HTERT RPE-1 (cell line): ENCODE data around the gene DUSP10.

Experiments used
- in situ Hi-C: fragments of 300-500 bp; cut with MboI; formaldehyde crosslinking; loops from 4 replicates; pipeline ENCODE4 v1.14.3; 2020; ENCODE audit warnings: low sequenced_read_pairs

Gene DUSP10

GRCh38 chr1:221766210-221766609, 24.3 kb upstream of the DUSP10 start:
- in situ Hi-C loops, result no loop called here

GRCh38 chr1:221765527-221765926, 23.6 kb upstream of the DUSP10 start:
- in situ Hi-C loops, result no loop called here

GRCh38 chr1:221762121-221762520, 20.2 kb upstream of the DUSP10 start:
- in situ Hi-C loops, result no loop called here

- in situ Hi-C loops, result no loop called here
These were observed 19.6 kb upstream of the DUSP10 start for GRCh38 chr1:221761354-221762002.

GRCh38 chr1:221760911-221761310, 19.0 kb upstream of the DUSP10 start:
- in situ Hi-C loops, result no loop called here

GRCh38 chr1:221759436-221759835, 17.5 kb upstream of the DUSP10 start:
- in situ Hi-C loops, result no loop called here

GRCh38 chr1:221758455-221758854, 16.6 kb upstream of the DUSP10 start:
- in situ Hi-C loops, result no loop called here

GRCh38 chr1:221756830-221757551, 15.1 kb upstream of the DUSP10 start:
- in situ Hi-C loops, result no loop called here

GRCh38 chr1:221753828-221754188, 11.9 kb upstream of the DUSP10 start:
- in situ Hi-C loops, result no loop called here

- in situ Hi-C loops, result no loop called here
These were observed 9.5 kb upstream of the DUSP10 start for GRCh38 chr1:221751226-221751887.

- in situ Hi-C loops, result no loop called here
These were observed 7.1 kb upstream of the DUSP10 start for GRCh38 chr1:221748981-221749380.

- in situ Hi-C loops, result no loop called here
These were observed 6.0 kb upstream of the DUSP10 start for GRCh38 chr1:221747839-221748238.

- in situ Hi-C loops, result no loop called here
These were observed 1.7 kb upstream of the DUSP10 start for GRCh38 chr1:221743416-221744208.

GRCh38 chr1:221742555-221743415, 896 bp upstream of the DUSP10 start:
- in situ Hi-C loops, result no loop called here

GRCh38 chr1:221740993-221741702, 741 bp downstream of the DUSP10 start:
- in situ Hi-C loops, result no loop called here

- in situ Hi-C loops, result no loop called here
These were observed 1.4 kb downstream of the DUSP10 start for GRCh38 chr1:221740369-221740992.

- in situ Hi-C loops, result no loop called here
These were observed 2.2 kb downstream of the DUSP10 start for GRCh38 chr1:221739677-221740025.

- in situ Hi-C loops, result no loop called here
These were observed 2.7 kb downstream of the DUSP10 start for GRCh38 chr1:221739018-221739676.

GRCh38 chr1:221736714-221737113, 5.2 kb downstream of the DUSP10 start:
- in situ Hi-C loops, result no loop called here
